ENCODE measurements around the gene TBX4. TPM values are rescaled to one million over a fixed set of nuclear protein-coding genes. Genes with fewer than 3 reads are reported as not detected.

Gene TBX4
- total RNA-seq, 1 experiment from 2014 or later: not detected

GRCh38 chr17:61449707-61450640 is 2.2 kb upstream of the TBX4 start:
- Histone ChIP-seq H3K4me1 (replicated peaks; ENCODE audit: insufficient read depth) (no peaks in the 10 kb centered on the region), H3K36me3 (ENCODE audit: low read depth) (no peaks in the 10 kb centered on the region), H3K9me3 (ENCODE audit: insufficient read depth, low read depth) (no peaks in the 10 kb centered on the region), H3K27ac (no peak overlapping the region), H3K4me2 (no peak overlapping the region), H3F3A (ENCODE audit: insufficient read depth, low read depth) (no peaks in the 10 kb centered on the region), H4K20me1 (ENCODE audit: insufficient read depth) (no peaks in the 10 kb centered on the region), H3K27me3 (ENCODE audit: insufficient read depth, low read depth) (no peaks in the 10 kb centered on the region), H3K79me2 (ENCODE audit: low read depth) (no peaks in the 10 kb centered on the region), H2AFZ (no peak overlapping the region), H3K9me2 (ENCODE audit: insufficient read depth) (no peaks in the 10 kb centered on the region), H3K4me3 (no peak overlapping the region)
- BruUV-seq (replicated peaks): no TSS peak
- CTCF ChIA-PET: interaction anchor here (0.8 kb wide), 1 partner anchor 135 kb away, joined by 3 read pairs; no protein-coding TSS in a partner anchor
- TF ChIP-seq EZH2 (IDR thresholded peaks at IDR 0.05; ENCODE audit: low read depth): no peak
- TF ChIP-seq, protein P1, sequence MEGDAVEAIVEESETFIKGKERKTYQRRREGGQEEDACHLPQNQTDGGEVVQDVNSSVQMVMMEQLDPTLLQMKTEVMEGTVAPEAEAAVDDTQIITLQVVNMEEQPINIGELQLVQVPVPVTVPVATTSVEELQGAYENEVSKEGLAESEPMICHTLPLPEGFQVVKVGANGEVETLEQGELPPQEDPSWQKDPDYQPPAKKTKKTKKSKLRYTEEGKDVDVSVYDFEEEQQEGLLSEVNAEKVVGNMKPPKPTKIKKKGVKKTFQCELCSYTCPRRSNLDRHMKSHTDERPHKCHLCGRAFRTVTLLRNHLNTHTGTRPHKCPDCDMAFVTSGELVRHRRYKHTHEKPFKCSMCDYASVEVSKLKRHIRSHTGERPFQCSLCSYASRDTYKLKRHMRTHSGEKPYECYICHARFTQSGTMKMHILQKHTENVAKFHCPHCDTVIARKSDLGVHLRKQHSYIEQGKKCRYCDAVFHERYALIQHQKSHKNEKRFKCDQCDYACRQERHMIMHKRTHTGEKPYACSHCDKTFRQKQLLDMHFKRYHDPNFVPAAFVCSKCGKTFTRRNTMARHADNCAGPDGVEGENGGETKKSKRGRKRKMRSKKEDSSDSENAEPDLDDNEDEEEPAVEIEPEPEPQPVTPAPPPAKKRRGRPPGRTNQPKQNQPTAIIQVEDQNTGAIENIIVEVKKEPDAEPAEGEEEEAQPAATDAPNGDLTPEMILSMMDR (conservative IDR thresholded peaks at IDR 0.05): no peak
- no peak for DNase-seq
- intact Hi-C loops (cut with micrococcal nuclease; ENCODE audit: unreplicated experiment): no loop called here
- POLR2A ChIA-PET (ENCODE audit: unreplicated experiment): no interaction called here

DNA sequence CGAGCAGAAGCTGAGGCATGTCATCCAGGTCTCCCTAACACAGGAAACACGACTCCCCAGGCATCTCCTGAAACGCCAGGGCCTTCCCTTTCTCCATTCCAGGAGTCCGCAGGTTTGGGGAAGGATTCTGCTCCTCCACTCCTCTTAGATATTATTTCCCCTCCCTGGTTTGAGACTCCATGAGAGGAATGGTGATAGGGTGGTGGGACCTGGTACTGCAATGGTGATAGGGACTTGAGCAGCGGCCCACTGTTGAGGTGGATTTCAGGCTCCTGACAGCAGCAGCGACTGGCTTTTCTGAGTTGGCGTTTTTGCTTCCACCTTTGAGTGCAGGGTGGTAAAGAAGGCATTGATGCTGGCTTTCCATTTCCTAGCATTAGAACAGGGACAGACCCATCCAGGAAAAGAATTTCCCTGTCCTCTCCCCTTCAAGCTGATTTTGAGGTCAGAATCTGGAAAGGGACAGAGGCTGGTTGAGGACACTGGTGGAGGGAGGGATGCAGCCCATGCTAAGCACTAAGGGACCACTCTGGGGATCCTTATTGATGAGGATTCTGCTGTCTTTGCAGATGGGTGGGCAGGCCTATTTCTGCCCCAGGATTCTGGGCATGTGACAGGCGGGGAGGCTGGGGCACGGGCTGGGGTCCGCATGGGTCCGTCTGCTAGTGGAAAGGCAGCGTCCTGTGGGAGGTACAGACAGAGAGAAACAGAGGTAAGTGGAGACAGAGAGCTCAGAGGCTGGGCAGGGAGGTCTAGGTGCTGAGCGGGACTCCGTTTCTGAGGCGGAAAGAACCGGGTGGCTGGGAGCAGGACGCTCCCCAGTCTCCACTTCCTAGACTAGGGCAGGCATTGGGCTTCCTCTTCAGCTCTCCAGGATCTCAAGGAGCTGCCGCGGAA is 1.3 kb upstream of the TBX4 start:
- no peaks in the 10 kb centered on the region for H3K79me2 ChIP-seq (ENCODE audit: low read depth)
- no peak overlapping the region for H2AFZ ChIP-seq
- DNase-seq: no peak
- no peaks in the 10 kb centered on the region for H4K20me1 ChIP-seq (ENCODE audit: insufficient read depth)
- no peaks in the 10 kb centered on the region for H3K9me3 ChIP-seq (ENCODE audit: insufficient read depth, low read depth)
- H3K27me3 ChIP-seq (ENCODE audit: insufficient read depth, low read depth): no peaks in the 10 kb centered on the region
- no peaks in the 10 kb centered on the region for H3K4me1 ChIP-seq (replicated peaks; ENCODE audit: insufficient read depth)
- no peak overlapping the region for H3K4me3 ChIP-seq
- H3K4me2 ChIP-seq: no peak overlapping the region
- no peak overlapping the region for H3K27ac ChIP-seq
- ChIA-PET POLR2A (ENCODE audit: unreplicated experiment) (no interaction called here), CTCF (interaction anchor here (0.8 kb wide), 1 partner anchor 134 kb away, joined by 3 read pairs; no protein-coding TSS in a partner anchor)
- intact Hi-C loops (cut with micrococcal nuclease; ENCODE audit: unreplicated experiment): no loop called here
- BruUV-seq (replicated peaks): no TSS peak
- no peaks in the 10 kb centered on the region for H3K9me2 ChIP-seq (ENCODE audit: insufficient read depth)
- no peaks in the 10 kb centered on the region for H3K36me3 ChIP-seq (ENCODE audit: low read depth)
- H3F3A ChIP-seq (ENCODE audit: insufficient read depth, low read depth): no peaks in the 10 kb centered on the region
- TF ChIP-seq EZH2 (IDR thresholded peaks at IDR 0.05; ENCODE audit: low read depth): no peak
- TF ChIP-seq, protein P1 (conservative IDR thresholded peaks at IDR 0.05): no peak

GRCh38 chr17:61451538-61452300 is 503 bp upstream of the TBX4 start:
- intact Hi-C loops (cut with micrococcal nuclease; ENCODE audit: unreplicated experiment): no loop called here

More at GRCh38 chr17:61451538-61452300, 503 bp upstream of the TBX4 start:
- Histone ChIP-seq H3K9me2 (ENCODE audit: insufficient read depth) (no peaks in the 10 kb centered on the region), H3K4me1 (replicated peaks; ENCODE audit: insufficient read depth) (no peaks in the 10 kb centered on the region), H3K36me3 (ENCODE audit: low read depth) (no peaks in the 10 kb centered on the region), H3K9me3 (ENCODE audit: insufficient read depth, low read depth) (no peaks in the 10 kb centered on the region), H3K4me2 (no peak overlapping the region), H2AFZ (no peak overlapping the region), H4K20me1 (ENCODE audit: insufficient read depth) (no peaks in the 10 kb centered on the region), H3K27me3 (ENCODE audit: insufficient read depth, low read depth) (no peaks in the 10 kb centered on the region), H3K79me2 (ENCODE audit: low read depth) (no peaks in the 10 kb centered on the region), H3K4me3 (no peak overlapping the region), H3F3A (ENCODE audit: insufficient read depth, low read depth) (no peaks in the 10 kb centered on the region), H3K27ac (no peak overlapping the region)
- ChIA-PET POLR2A (ENCODE audit: unreplicated experiment) (no interaction called here), CTCF (no interaction called here)
- no TSS peak for BruUV-seq (replicated peaks)
- DNase-seq: no peak
- TF ChIP-seq, protein P1 (conservative IDR thresholded peaks at IDR 0.05): no peak
- no peak for TF ChIP-seq EZH2 (IDR thresholded peaks at IDR 0.05; ENCODE audit: low read depth)

Data from PC-9 (cell line).